ENCODE measurements around the gene MEX3A. TPM values are rescaled to one million over a fixed set of nuclear protein-coding genes. Genes with fewer than 3 reads are reported as not detected.

Gene MEX3A
- total RNA-seq, 2 donors from 2014 or later: 3.3 to 5.7 TPM

GRCh38 chr1:156069490-156070455, 12.5 kb downstream of the MEX3A start:
- no peaks in the 10 kb centered on the region for H3K4me1 ChIP-seq (replicated peaks)
- H3K36me3 ChIP-seq: no peaks in the 10 kb centered on the region
- DNase-seq (ENCODE audit: low spot score): no peak
- no peak overlapping the region for H3K4me3 ChIP-seq
- H3K9me3 ChIP-seq: no peaks in the 10 kb centered on the region
- no peaks in the 10 kb centered on the region for H3K27me3 ChIP-seq (replicated peaks; ENCODE audit: insufficient read depth)
- 72% methylated on average over 3 of the region's 3 CpGs for WGBS
- intact Hi-C loops (cut with DNase I): no loop called here
- H3K27ac ChIP-seq: no peak overlapping the region
- TF ChIP-seq POLR2A (IDR thresholded peaks at IDR 0.05): no peak
- TF ChIP-seq POLR2AphosphoS5 (IDR thresholded peaks at IDR 0.05): no peak
- TF ChIP-seq CTCF (IDR thresholded peaks at IDR 0.05): no peak

GRCh38 chr1:156067262-156067661, 15.0 kb downstream of the MEX3A start:
- Histone ChIP-seq H3K9me3 (no peaks in the 10 kb centered on the region), H3K4me3 (no peak overlapping the region), H3K27ac (no peak overlapping the region), H3K4me1 (replicated peaks) (no peaks in the 10 kb centered on the region), H3K27me3 (replicated peaks; ENCODE audit: insufficient read depth) (no peaks in the 10 kb centered on the region), H3K36me3 (no peaks in the 10 kb centered on the region)
- WGBS: 71% methylated on average over 2 of the region's 2 CpGs
- intact Hi-C loops (cut with DNase I): no loop called here
- TF ChIP-seq CTCF (IDR thresholded peaks at IDR 0.05) (no peak), POLR2A (IDR thresholded peaks at IDR 0.05) (no peak), POLR2AphosphoS5 (IDR thresholded peaks at IDR 0.05) (no peak)
- no peak for DNase-seq (ENCODE audit: low spot score)

GRCh38 chr1:156065871-156066270, 16.4 kb downstream of the MEX3A start:
- no peak overlapping the region for H3K4me3 ChIP-seq
- H3K4me1 ChIP-seq (replicated peaks): no peaks in the 10 kb centered on the region
- no peaks in the 10 kb centered on the region for H3K9me3 ChIP-seq
- intact Hi-C loops (cut with DNase I): no loop called here
- TF ChIP-seq POLR2AphosphoS5 (IDR thresholded peaks at IDR 0.05) (no peak), POLR2A (IDR thresholded peaks at IDR 0.05) (no peak), CTCF (IDR thresholded peaks at IDR 0.05) (no peak)
- 80% methylated on average over 16 of the region's 16 CpGs for WGBS
- no peak overlapping the region for H3K27ac ChIP-seq
- DNase-seq (ENCODE audit: low spot score): no peak
- H3K27me3 ChIP-seq (replicated peaks; ENCODE audit: insufficient read depth): no peaks in the 10 kb centered on the region
- H3K36me3 ChIP-seq: no peaks in the 10 kb centered on the region

GRCh38 chr1:156065212-156065611, 17.1 kb downstream of the MEX3A start:
- H3K27me3 ChIP-seq (replicated peaks; ENCODE audit: insufficient read depth): no peaks in the 10 kb centered on the region
- TF ChIP-seq POLR2AphosphoS5 (IDR thresholded peaks at IDR 0.05) (no peak), CTCF (IDR thresholded peaks at IDR 0.05) (no peak), POLR2A (IDR thresholded peaks at IDR 0.05) (no peak)
- H3K36me3 ChIP-seq: no peaks in the 10 kb centered on the region
- WGBS: 75% methylated on average over 3 of the region's 3 CpGs
- intact Hi-C loops (cut with DNase I): no loop called here
- no peaks in the 10 kb centered on the region for H3K9me3 ChIP-seq
- no peak overlapping the region for H3K4me3 ChIP-seq
- no peak for DNase-seq (ENCODE audit: low spot score)
- H3K27ac ChIP-seq: no peak overlapping the region
- H3K4me1 ChIP-seq (replicated peaks): no peaks in the 10 kb centered on the region

DNA sequence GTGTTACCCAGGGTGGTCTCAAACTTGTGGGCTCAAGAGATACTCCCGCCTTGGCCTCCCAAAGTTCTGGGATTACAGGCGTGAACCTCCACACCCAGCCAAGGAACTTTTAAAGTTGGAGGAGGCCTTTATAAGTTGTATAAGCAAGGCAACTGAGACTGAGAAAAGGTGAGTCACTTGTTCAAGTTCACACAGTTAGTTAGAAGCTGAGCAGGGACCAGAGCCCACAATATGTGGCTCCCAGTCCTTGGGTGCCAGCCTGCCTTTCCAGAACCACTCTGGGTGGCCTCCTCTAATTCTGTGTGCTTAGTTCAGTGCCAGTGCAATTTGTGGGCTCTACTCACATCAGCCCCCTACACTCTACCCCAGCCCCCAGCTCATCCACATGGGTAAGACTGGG, 17.6 kb downstream of the MEX3A start:
- no peaks in the 10 kb centered on the region for H3K4me1 ChIP-seq (replicated peaks)
- no peak for DNase-seq (ENCODE audit: low spot score)
- no peaks in the 10 kb centered on the region for H3K27me3 ChIP-seq (replicated peaks; ENCODE audit: insufficient read depth)
- H3K4me3 ChIP-seq: no peak overlapping the region
- no peak overlapping the region for H3K27ac ChIP-seq
- H3K36me3 ChIP-seq: no peaks in the 10 kb centered on the region
- no peak for TF ChIP-seq POLR2A (IDR thresholded peaks at IDR 0.05)
- TF ChIP-seq POLR2AphosphoS5 (IDR thresholded peaks at IDR 0.05): no peak
- no peak for TF ChIP-seq CTCF (IDR thresholded peaks at IDR 0.05)
- intact Hi-C loops (cut with DNase I): no loop called here
- 89% methylated on average over 2 of the region's 2 CpGs for WGBS
- H3K9me3 ChIP-seq: no peaks in the 10 kb centered on the region

Data from prostate gland (tissue), 2 donors.